HCT116 (cell line): Measurements from ENCODE around the gene TMEM132D. TPM values are rescaled to one million over a fixed set of nuclear protein-coding genes. Genes with fewer than 3 reads are reported as not detected.
"Not testable (repeated sequence)": the region's sequence is repeated elsewhere in the genome, so short reads cannot be mapped to it uniquely, and the experiment has no call there.

Source experiments
- ATAC-seq: fragments of 200-7000 bp; cut with Tn5 transposase; 2 replicates; pipeline ENCODE4 v1.9.1; 2020; ENCODE audit warnings: mild to moderate bottlenecking, moderate library complexity
- BruUV-seq: library from RNA; stranded (reverse); fragments of 400-500 nt; replicated peaks from 2 replicates; lab custom pipeline; 2021; lab: Mats Ljungman, UMichigan
- CTCF ChIA-PET: fragments of 300-600 bp; sonication (Branson Sonifier 250); formaldehyde crosslinking; loops from one replicate; lab custom pipeline; 2021; ENCODE audit warnings: antibody characterized with exemption; lab: Charles Lee
- POLR2A ChIA-PET: fragments of 300-600, 350-600 bp; sonication (Branson Sonifier 250); formaldehyde crosslinking; loops from one replicate; lab custom pipeline; 2021; ENCODE audit warnings: antibody characterized with exemption; lab: Charles Lee
- RAD21 ChIA-PET, 2 experiments: fragments of 300-600 bp; sonication (Branson Sonifier 250); formaldehyde crosslinking; loops; one replicate each; lab custom pipeline; 2023; ENCODE audit warnings: low total read pairs in 2 of 2; ENCODE audit not compliant: uncharacterized antibody in 2 of 2, unreplicated experiment in 2 of 2, low non-redundant PET in 1 of 2; lab: Charles Lee
- DNase-seq: peaks from one replicate; pipeline ENCODE4 v3.0.0-alpha.2; 2010; ENCODE audit warnings: low read depth, low spot score
- H2AFZ ChIP-seq: fragments of 200-600 bp; shearing (Covaris generic), sonication (generic); 2 replicates; pipeline ENCODE4 v1.6.1; 2017; ENCODE audit warnings: low read depth, mixed run types, mixed read lengths, antibody characterized with exemption, low read length; ENCODE audit not compliant: poor library complexity, severe bottlenecking
- H3K27ac ChIP-seq: 2 replicates; pipeline ENCODE4 v1.5.1; 2012; ENCODE audit warnings: low read depth, low read length
- H3K27me3 ChIP-seq: fragments of 200-600 bp; sonication (generic); 2 replicates; pipeline ENCODE4 v1.6.1; 2016; ENCODE audit warnings: mixed run types, low read length, mixed read lengths; ENCODE audit not compliant: insufficient read depth
- H3K36me3 ChIP-seq, 2 experiments: fragments of 200-500 bp in 1 of 2; fragments of 200-600 bp in 1 of 2; sonication (Bioruptor generic) in 1 of 2; sonication (generic) in 1 of 2; 2 replicates each; pipeline versions ENCODE4 v1.5.1 to v1.6.1; 2014 to 2016; ENCODE audit warnings: low read length in 2 of 2, inconsistent platforms in 1 of 2, mixed read lengths in 1 of 2, mixed run types in 1 of 2; ENCODE audit not compliant: insufficient read depth in 2 of 2, control insufficient read depth in 1 of 2
- H3K4me1 ChIP-seq, 2 experiments: fragments of 200-600 bp in 1 of 2; sonication (generic) in 1 of 2; 2 replicates each; pipeline versions ENCODE4 v1.5.1 to v1.6.1; 2012 to 2017; ENCODE audit warnings: low read length in 2 of 2, inconsistent platforms in 1 of 2, mild to moderate bottlenecking in 1 of 2, mixed read lengths in 1 of 2, mixed run types in 1 of 2, moderate library complexity in 1 of 2; ENCODE audit not compliant: insufficient read depth in 2 of 2, control insufficient read depth in 1 of 2
- H3K4me2 ChIP-seq: fragments of 200-600 bp; sonication (generic); 2 replicates; pipeline ENCODE4 v1.6.1; 2017; ENCODE audit warnings: mixed run types, low read length, mixed read lengths
- H3K4me3 ChIP-seq, 2 experiments: fragments of 200-600 bp in 1 of 2; sonication (generic) in 1 of 2; replicated peaks in 1 of 2; 2 replicates each; pipeline ENCODE4 v1.5.1; 2011 to 2016; ENCODE audit warnings: low read length in 2 of 2, control low read depth in 1 of 2, low read depth in 1 of 2, mild to moderate bottlenecking in 1 of 2, mixed read lengths in 1 of 2, mixed run types in 1 of 2
- H3K79me2 ChIP-seq: fragments of 200-600 bp; sonication (generic); 2 replicates; pipeline ENCODE4 v1.6.1; 2017; ENCODE audit warnings: mild to moderate bottlenecking, mixed run types, low read length, moderate library complexity, mixed read lengths; ENCODE audit not compliant: insufficient read depth
- H3K9ac ChIP-seq: fragments of 200-600 bp; sonication (generic); 2 replicates; pipeline ENCODE4 v1.6.1; 2016; ENCODE audit warnings: low read length, mixed read lengths
- H3K9me2 ChIP-seq: fragments of 200-600 bp; sonication (generic), shearing (Covaris generic); 2 replicates; pipeline ENCODE4 v1.6.1; 2017; ENCODE audit warnings: mixed run types, mild to moderate bottlenecking, moderate library complexity; ENCODE audit not compliant: insufficient read depth
- H3K9me3 ChIP-seq, 2 experiments: fragments of 200-500 bp in 1 of 2; fragments of 200-600 bp in 1 of 2; sonication (Bioruptor generic) in 1 of 2; sonication (generic) in 1 of 2; 2 replicates each; pipeline ENCODE4 v1.6.1; 2014 to 2017; ENCODE audit warnings: low read length in 2 of 2, mixed read lengths in 2 of 2, inconsistent platforms in 1 of 2, low read depth in 1 of 2, mild to moderate bottlenecking in 1 of 2, mixed run types in 1 of 2, moderate library complexity in 1 of 2; ENCODE audit not compliant: control insufficient read depth in 1 of 2, insufficient read depth in 1 of 2
- H4K20me1 ChIP-seq: fragments of 200-600 bp; sonication (generic), shearing (Covaris generic); 2 replicates; pipeline ENCODE4 v1.6.1; 2017; ENCODE audit warnings: mixed run types, mild to moderate bottlenecking, moderate library complexity; ENCODE audit not compliant: insufficient read depth
- ATF3 ChIP-seq: IDR thresholded peaks from 2 replicates; pipeline ENCODE4 v1.6.1; 2012
- REST ChIP-seq: IDR thresholded peaks from 2 replicates; pipeline ENCODE4 v1.6.1; 2012; ENCODE audit warnings: low read depth
- intact Hi-C: fragments of 100-400 bp; cut with micrococcal nuclease; formaldehyde crosslinking; loops from 2 replicates; pipeline ENCODE4 v1.10.0; 2022
- total RNA-seq: library from RNA; stranded (reverse); gene quantifications from one replicate; pipeline ENCODE4 v1.2.1, GENCODE V29; 2021; ENCODE audit not compliant: unreplicated experiment

TMEM132D gene
- total RNA-seq, 1 experiment from 2014 or later: not detected

DNA sequence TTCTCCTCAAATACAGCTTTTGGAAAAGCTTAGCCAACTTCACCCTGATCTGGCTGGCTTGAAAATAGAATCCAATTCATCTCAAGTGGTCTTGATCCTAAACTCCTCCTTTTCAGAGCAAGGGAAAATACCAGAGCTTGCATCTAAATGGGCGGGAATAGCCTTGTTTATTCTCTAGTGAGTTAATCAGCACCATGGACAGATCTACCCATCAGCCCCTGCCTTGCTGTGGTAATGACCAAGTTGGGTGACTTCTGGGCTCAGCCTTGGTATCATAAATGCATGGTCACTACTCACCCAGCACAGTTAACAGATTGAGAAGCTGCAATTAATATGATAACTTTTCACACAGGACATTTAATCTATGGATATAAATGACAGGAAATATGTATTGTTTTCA is 853.9 kb downstream of the TMEM132D start:
- H3K4me2 ChIP-seq: no peak overlapping the region
- H3K27ac ChIP-seq: no peak overlapping the region
- H3K27me3 ChIP-seq: no peaks in the 10 kb centered on the region
- ChIA-PET RAD21 (no interaction called here), POLR2A (no interaction called here), CTCF (no interaction called here)
- DNase-seq (no peak), ATAC-seq (no peak)
- H3K9me3 ChIP-seq: peaks cover 3 to 23% of the 10 kb centered on the region in 2 experiments; a peak in 2 of 4 replicates
- H3K9ac ChIP-seq: no peak overlapping the region
- H3K36me3 ChIP-seq: no peaks in the 10 kb centered on the region
- H3K79me2 ChIP-seq: no peaks in the 10 kb centered on the region
- no peaks in the 10 kb centered on the region for H3K4me1 ChIP-seq
- intact Hi-C loops: no loop called here
- H4K20me1 ChIP-seq: no peaks in the 10 kb centered on the region
- BruUV-seq: no TSS peak
- no peak overlapping the region for H3K4me3 ChIP-seq
- no peak overlapping the region for H2AFZ ChIP-seq
- TF ChIP-seq ATF3 (no peak), REST (peak; percentile 24; the same call in 1 of the 2 replicates)
- no peaks in the 10 kb centered on the region for H3K9me2 ChIP-seq

- H3K4me3 ChIP-seq, H4K20me1 ChIP-seq, H3K27ac ChIP-seq, H3K79me2 ChIP-seq, BruUV-seq, intact Hi-C loops, RAD21 ChIA-PET, CTCF ChIA-PET, H3K9ac ChIP-seq, H3K27me3 ChIP-seq, ATAC-seq, H2AFZ ChIP-seq, H3K4me2 ChIP-seq, DNase-seq, POLR2A ChIA-PET, H3K36me3 ChIP-seq, H3K9me2 ChIP-seq, H3K4me1 ChIP-seq: not testable (repeated sequence)
- peaks cover 3 to 11% of the 10 kb centered on the region in 2 experiments; a peak in 2 of 4 replicates for H3K9me3 ChIP-seq
Observed at GRCh38 chr12:129043334-129043733, 860.5 kb downstream of the TMEM132D start.
